ENCODE results near the gene MYO7B. TPM values are rescaled to one million over a fixed set of nuclear protein-coding genes. Genes with fewer than 3 reads are reported as not detected.

The MYO7B gene
- polyA plus RNA-seq, 1 of the 3 experiments (the other 2 are of a cell fraction) = 0.08 TPM

GRCh38 chr2:127664065-127664894 lies 128.8 kb downstream of the MYO7B start:
- no peak overlapping the region for H3K9ac ChIP-seq
- H3K27me3 ChIP-seq (ENCODE audit: insufficient read depth) = no peaks in the 10 kb centered on the region
- ChIA-PET POLR2A (interaction anchor here (1.8 kb wide), 1 partner anchor 11 kb away, joined by 6 read pairs; the partner anchor contains the start of gene LIMS2), CTCF (interaction anchor here (0.6 to 1.5 kb wide), 3 partner anchors 12 to 249 kb away, joined by 3 read pairs; no protein-coding TSS in a partner anchor)
- DNase-seq = no peak
- H3K4me1 ChIP-seq (ENCODE audit: control insufficient read depth in 1 of 2, insufficient read depth in 2 of 2, low read depth in 1 of 2, low read length in 1 of 2) = peaks cover 0 to 21% of the 10 kb centered on the region in 2 experiments; a peak in 1 of 4 replicates
- H3K36me3 ChIP-seq (replicated peaks in 1 of 2; ENCODE audit: control insufficient read depth in 1 of 2, insufficient read depth in 2 of 2, low read length in 1 of 2) = no peaks in the 10 kb centered on the region
- no peaks in the 10 kb centered on the region for H4K20me1 ChIP-seq (ENCODE audit: insufficient read depth)
- WGBS (ENCODE audit: low lambda C conversion rate) = 91% methylated on average over 44 of the region's 69 CpGs
- no peaks in the 10 kb centered on the region for H3K9me3 ChIP-seq
- 0 out of 2 replicates have a peak, but pooled peaks cover 3% of the 10 kb centered on the region for H3K79me2 ChIP-seq (ENCODE audit: insufficient read depth)
- no peak overlapping the region for H3K4me2 ChIP-seq
- no peak overlapping the region for H3K4me3 ChIP-seq (ENCODE audit: low read depth in 2 of 2, low read length in 1 of 2)
- TF ChIP-seq, protein P1, sequence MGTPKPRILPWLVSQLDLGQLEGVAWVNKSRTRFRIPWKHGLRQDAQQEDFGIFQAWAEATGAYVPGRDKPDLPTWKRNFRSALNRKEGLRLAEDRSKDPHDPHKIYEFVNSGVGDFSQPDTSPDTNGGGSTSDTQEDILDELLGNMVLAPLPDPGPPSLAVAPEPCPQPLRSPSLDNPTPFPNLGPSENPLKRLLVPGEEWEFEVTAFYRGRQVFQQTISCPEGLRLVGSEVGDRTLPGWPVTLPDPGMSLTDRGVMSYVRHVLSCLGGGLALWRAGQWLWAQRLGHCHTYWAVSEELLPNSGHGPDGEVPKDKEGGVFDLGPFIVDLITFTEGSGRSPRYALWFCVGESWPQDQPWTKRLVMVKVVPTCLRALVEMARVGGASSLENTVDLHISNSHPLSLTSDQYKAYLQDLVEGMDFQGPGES (IDR thresholded peaks at IDR 0.05; ENCODE audit: low read depth, low read length) = no peak
- TF ChIP-seq RAD21 (IDR thresholded peaks at IDR 0.05; ENCODE audit: low read length) (no peak), NFIC (IDR thresholded peaks at IDR 0.05; ENCODE audit: borderline replicate concordance) (no peak), CHD2 (IDR thresholded peaks at IDR 0.05; ENCODE audit: low read length, partially characterized antibody) (no peak), EP300 (IDR thresholded peaks at IDR 0.05; ENCODE audit: borderline replicate concordance in 1 of 2, low read depth in 1 of 2, low read length in 1 of 2) (no peak), RFX5 (IDR thresholded peaks at IDR 0.05; ENCODE audit: low read length) (no peak), REST (IDR thresholded peaks at IDR 0.05; ENCODE audit: low read depth, low read length) (no peak), CTCF (IDR thresholded peaks at IDR 0.05) (no peak), ZBTB33 (IDR thresholded peaks at IDR 0.05; ENCODE audit: borderline replicate concordance, low read depth) (no peak), GATA2 (CRISPR knock-in tag; IDR thresholded peaks at IDR 0.05) (no peak), POLR2AphosphoS5 (IDR thresholded peaks at IDR 0.05; ENCODE audit: low read depth, low read length) (no peak), SMC3 (IDR thresholded peaks at IDR 0.05; ENCODE audit: low read depth, low read length) (no peak), MEF2A (IDR thresholded peaks at IDR 0.05; ENCODE audit: borderline replicate concordance, low read depth) (no peak), EZH2phosphoT487 (IDR thresholded peaks at IDR 0.05; ENCODE audit: borderline replicate concordance, low read depth) (no peak), RCOR1 (IDR thresholded peaks at IDR 0.05; ENCODE audit: low read length) (no peak)
- TF ChIP-seq, protein P2, sequence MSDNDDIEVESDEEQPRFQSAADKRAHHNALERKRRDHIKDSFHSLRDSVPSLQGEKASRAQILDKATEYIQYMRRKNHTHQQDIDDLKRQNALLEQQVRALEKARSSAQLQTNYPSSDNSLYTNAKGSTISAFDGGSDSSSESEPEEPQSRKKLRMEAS (IDR thresholded peaks at IDR 0.05; ENCODE audit: low read depth) = no peak
- H3K9me2 ChIP-seq = no peaks in the 10 kb centered on the region
- no peak overlapping the region for H2AFZ ChIP-seq (ENCODE audit: low read depth)
- H3K27ac ChIP-seq (ENCODE audit: low read depth in 2 of 2, low read length in 1 of 2) = no peak overlapping the region
- no peaks in the 10 kb centered on the region for H3F3A ChIP-seq (replicated peaks; ENCODE audit: insufficient read depth)
